Suprapubic skin (tissue), 4 donors: ENCODE data around the gene ZSCAN31. TPM values are rescaled to one million over a fixed set of nuclear protein-coding genes. Genes with fewer than 3 reads are reported as not detected.
"Not testable (repeated sequence)": the region's sequence is repeated elsewhere in the genome, so short reads cannot be mapped to it uniquely, and the experiment has no call there.

Experiments
- DNase-seq, 2 donors: peaks; one replicate each; pipeline ENCODE4 v3.0.0-alpha.2; 2019; ENCODE audit warnings: low spot score in 2 of 2
- H3K27ac ChIP-seq: fragments of 200-600 bp; sonication (generic); one replicate; pipeline ENCODE4 v1.5.1; 2019
- H3K27me3 ChIP-seq: fragments of 200-600 bp; sonication (generic); one replicate; pipeline ENCODE4 v1.5.1; 2019
- H3K36me3 ChIP-seq: fragments of 200-600 bp; sonication (generic); one replicate; pipeline ENCODE4 v1.5.1; 2019
- H3K4me1 ChIP-seq: fragments of 200-600 bp; sonication (generic); one replicate; pipeline ENCODE4 v1.5.1; 2019
- H3K4me3 ChIP-seq: fragments of 200-600 bp; sonication (generic); one replicate; pipeline ENCODE4 v1.5.1; 2019; ENCODE audit warnings: mild to moderate bottlenecking
- H3K9me3 ChIP-seq: fragments of 200-600 bp; sonication (generic); one replicate; pipeline ENCODE4 v1.5.1; 2019
- CTCF ChIP-seq, 2 donors: fragments of 200-600 bp in 1 of 2; fragments of 450-650 bp in 1 of 2; sonication (generic) in 1 of 2; IDR thresholded peaks; one replicate each; pipeline ENCODE4 v1.5.1; 2016 to 2019; ENCODE audit warnings: antibody characterized with exemption in 2 of 2, mild to moderate bottlenecking in 1 of 2, moderate library complexity in 1 of 2
- EP300 ChIP-seq: sonication (generic); formaldehyde crosslinking; IDR thresholded peaks from one replicate; pipeline ENCODE4 v1.6.1; 2017; ENCODE audit warnings: antibody characterized with exemption
- POLR2A ChIP-seq, 2 donors: fragments of 450-650 bp; IDR thresholded peaks; one replicate each; pipeline ENCODE4 v1.6.1; 2017; ENCODE audit warnings: antibody characterized with exemption in 2 of 2, mild to moderate bottlenecking in 2 of 2, moderate library complexity in 2 of 2
- POLR2AphosphoS5 ChIP-seq, 3 donors: sonication (generic); formaldehyde crosslinking; IDR thresholded peaks; one replicate each; pipeline ENCODE4 v1.6.1; 2017; ENCODE audit warnings: antibody characterized with exemption in 3 of 3
- WGBS: methylation state at CpG from one replicate; pipeline ENCODE4 v1.1.5; 2018; 5-methylcytosine and 5-hydroxymethylcytosine counted together
- total RNA-seq, 4 donors: library from RNA; depleted of rRNA; stranded (reverse); fragments of >200 nt; gene quantifications; one replicate each; pipeline ENCODE4 v1.1.0, GENCODE V29; 2016

ZSCAN31 gene
- total RNA-seq, 4 donors from 2014 or later, result 2.8 to 11.3 (median 10.7) TPM

- H3K27me3 ChIP-seq, result no peaks in the 10 kb centered on the region
- no peaks in the 10 kb centered on the region for H3K9me3 ChIP-seq
- no peak for TF ChIP-seq POLR2AphosphoS5 (IDR thresholded peaks at IDR 0.05)
- no peak for TF ChIP-seq POLR2A (IDR thresholded peaks at IDR 0.05)
- no peak for TF ChIP-seq EP300
- TF ChIP-seq CTCF (IDR thresholded peaks at IDR 0.05), result no peak
- no peak overlapping the region for H3K4me3 ChIP-seq
- H3K27ac ChIP-seq, result no peak overlapping the region
- H3K36me3 ChIP-seq, result peaks cover 34% of the 10 kb centered on the region
- DNase-seq, result no peak
- 92% methylated on average over 3 of the region's 3 CpGs for WGBS
- H3K4me1 ChIP-seq, result no peaks in the 10 kb centered on the region
Measured at GRCh38 chr6:28369463-28369862, 33.5 kb upstream of the ZSCAN31 start.

DNA sequence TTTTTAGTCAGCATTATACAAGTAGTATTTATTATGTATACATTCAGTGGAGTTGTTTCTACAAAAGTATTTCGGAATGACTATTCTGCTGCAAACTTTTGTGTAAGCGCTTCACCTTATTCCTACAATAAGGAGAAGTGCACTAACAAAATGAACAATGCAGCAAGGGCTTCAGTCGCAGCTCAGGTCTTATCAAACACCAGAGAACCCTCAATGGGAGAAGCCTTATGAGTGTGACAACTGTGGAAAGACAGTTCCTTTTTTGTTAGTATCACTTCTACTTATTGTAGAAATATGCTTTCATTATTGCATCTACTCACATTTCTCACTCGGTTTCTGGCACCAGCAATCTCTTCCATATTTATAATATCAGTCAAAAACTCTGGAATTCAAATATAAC is 32.6 kb upstream of the ZSCAN31 start:
- no peak for DNase-seq
- WGBS, result 86% methylated on average over 4 of the region's 4 CpGs
- H3K4me1 ChIP-seq, result no peaks in the 10 kb centered on the region
- H3K36me3 ChIP-seq, result peaks cover 44% of the 10 kb centered on the region
- TF ChIP-seq CTCF (IDR thresholded peaks at IDR 0.05), result no peak
- TF ChIP-seq POLR2A (IDR thresholded peaks at IDR 0.05), result no peak
- no peak for TF ChIP-seq EP300
- TF ChIP-seq POLR2AphosphoS5 (IDR thresholded peaks at IDR 0.05), result no peak
- no peaks in the 10 kb centered on the region for H3K27me3 ChIP-seq
- H3K27ac ChIP-seq, result no peak overlapping the region
- H3K9me3 ChIP-seq, result no peaks in the 10 kb centered on the region
- H3K4me3 ChIP-seq, result no peak overlapping the region

DNA sequence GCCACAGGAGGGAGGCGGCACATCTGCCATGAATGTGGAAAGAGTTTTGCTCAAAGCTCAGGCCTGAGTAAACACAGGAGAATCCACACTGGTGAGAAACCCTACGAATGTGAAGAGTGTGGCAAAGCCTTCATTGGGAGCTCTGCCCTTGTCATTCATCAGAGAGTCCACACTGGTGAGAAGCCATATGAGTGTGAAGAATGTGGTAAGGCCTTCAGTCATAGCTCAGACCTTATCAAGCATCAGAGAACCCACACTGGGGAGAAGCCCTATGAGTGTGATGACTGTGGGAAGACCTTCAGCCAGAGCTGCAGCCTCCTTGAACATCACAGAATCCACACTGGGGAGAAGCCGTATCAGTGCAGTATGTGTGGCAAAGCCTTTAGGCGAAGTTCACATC is 29.6 kb upstream of the ZSCAN31 start:
- not testable (repeated sequence) for H3K4me1 ChIP-seq, H3K27ac ChIP-seq, H3K27me3 ChIP-seq, H3K4me3 ChIP-seq, H3K9me3 ChIP-seq, DNase-seq
- peaks cover 53% of the 10 kb centered on the region for H3K36me3 ChIP-seq
- 91% methylated on average over 4 of the region's 4 CpGs for whole genome bisulfite sequencing

- no peak overlapping the region for H3K4me3 ChIP-seq
- H3K36me3 ChIP-seq, result peaks cover 44% of the 10 kb centered on the region
- DNase-seq, result no peak
- H3K4me1 ChIP-seq, result peaks cover 4% of the 10 kb centered on the region
- TF ChIP-seq EP300, result no peak
- TF ChIP-seq CTCF (IDR thresholded peaks at IDR 0.05), result no peak
- TF ChIP-seq POLR2A (IDR thresholded peaks at IDR 0.05), result no peak
- no peaks in the 10 kb centered on the region for H3K27me3 ChIP-seq
- WGBS, result 89% methylated on average over 2 of the region's 2 CpGs
- H3K9me3 ChIP-seq, result no peaks in the 10 kb centered on the region
- no peak overlapping the region for H3K27ac ChIP-seq
Measured at GRCh38 chr6:28360961-28361360, 25.0 kb upstream of the ZSCAN31 start.

DNA sequence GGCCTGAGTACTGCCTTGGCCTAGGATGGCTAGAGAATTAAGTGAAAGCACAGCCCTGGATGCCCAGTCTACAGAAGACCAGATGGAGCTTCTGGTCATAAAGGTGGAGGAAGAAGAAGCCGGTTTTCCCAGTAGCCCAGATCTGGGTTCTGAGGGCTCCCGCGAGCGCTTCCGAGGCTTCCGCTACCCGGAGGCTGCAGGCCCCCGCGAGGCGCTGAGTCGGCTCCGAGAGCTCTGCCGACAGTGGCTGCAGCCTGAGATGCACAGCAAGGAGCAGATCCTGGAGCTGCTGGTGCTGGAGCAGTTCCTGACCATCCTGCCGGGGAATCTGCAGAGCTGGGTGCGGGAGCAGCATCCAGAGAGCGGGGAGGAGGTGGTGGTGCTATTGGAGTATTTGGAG is 23.6 kb upstream of the ZSCAN31 start:
- Histone ChIP-seq H3K36me3 (peaks cover 30% of the 10 kb centered on the region), H3K4me1 (peaks cover 18% of the 10 kb centered on the region)
- not testable (repeated sequence) for H3K4me3 ChIP-seq, H3K27ac ChIP-seq, DNase-seq, H3K27me3 ChIP-seq, H3K9me3 ChIP-seq
- WGBS, result 97% methylated on average over 7 of the region's 16 CpGs

GRCh38 chr6:28357036-28357435 is 21.1 kb upstream of the ZSCAN31 start:
- Histone ChIP-seq H3K27me3 (no peaks in the 10 kb centered on the region), H3K36me3 (peaks cover 12% of the 10 kb centered on the region), H3K27ac (no peak overlapping the region), H3K9me3 (no peaks in the 10 kb centered on the region), H3K4me3 (no peak overlapping the region), H3K4me1 (peaks cover 26% of the 10 kb centered on the region)
- DNase-seq, result no peak
- 88% methylated on average over 6 of the region's 6 CpGs for WGBS
- no peak for TF ChIP-seq POLR2AphosphoS5 (IDR thresholded peaks at IDR 0.05)
- no peak for TF ChIP-seq CTCF (IDR thresholded peaks at IDR 0.05)
- TF ChIP-seq EP300, result no peak
- TF ChIP-seq POLR2A (IDR thresholded peaks at IDR 0.05), result no peak
